ENCODE data around the gene ACOT4. TPM values are rescaled to one million over a fixed set of nuclear protein-coding genes. Genes with fewer than 3 reads are reported as not detected.
"Not testable (repeated sequence)": the region's sequence is repeated elsewhere in the genome, so short reads cannot be mapped to it uniquely, and the experiment has no call there.

ACOT4 gene
- total and polyA plus RNA-seq, 7 donors, result 0.11 to 2.5 (median 0.30) TPM

DNA sequence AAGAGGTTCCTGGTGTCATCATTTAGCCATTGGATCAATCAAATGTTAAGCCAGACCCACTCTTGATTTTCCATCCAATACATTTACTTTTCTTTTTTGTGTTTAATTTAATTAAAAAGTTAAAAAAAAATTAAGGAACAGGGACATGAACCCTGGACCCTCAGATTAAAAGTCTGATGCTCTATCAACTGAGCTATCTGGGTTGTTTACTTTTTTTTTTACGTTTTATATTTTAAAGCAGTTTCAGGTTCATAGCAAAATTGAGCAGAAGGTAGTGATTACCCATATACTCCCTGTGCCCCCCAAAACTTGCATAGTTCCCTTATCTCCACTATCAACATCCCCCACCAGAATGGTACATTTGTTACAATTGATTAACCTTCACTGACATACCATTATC lies 3.0 kb upstream of the ACOT4 start:
- no peak for DNase-seq
- intact Hi-C loops (cut with DNase I), result loop anchor here (5.0 kb wide), 2 partner anchors 36 to 44 kb away; no protein-coding TSS in a partner anchor
- TF ChIP-seq, protein P1, sequence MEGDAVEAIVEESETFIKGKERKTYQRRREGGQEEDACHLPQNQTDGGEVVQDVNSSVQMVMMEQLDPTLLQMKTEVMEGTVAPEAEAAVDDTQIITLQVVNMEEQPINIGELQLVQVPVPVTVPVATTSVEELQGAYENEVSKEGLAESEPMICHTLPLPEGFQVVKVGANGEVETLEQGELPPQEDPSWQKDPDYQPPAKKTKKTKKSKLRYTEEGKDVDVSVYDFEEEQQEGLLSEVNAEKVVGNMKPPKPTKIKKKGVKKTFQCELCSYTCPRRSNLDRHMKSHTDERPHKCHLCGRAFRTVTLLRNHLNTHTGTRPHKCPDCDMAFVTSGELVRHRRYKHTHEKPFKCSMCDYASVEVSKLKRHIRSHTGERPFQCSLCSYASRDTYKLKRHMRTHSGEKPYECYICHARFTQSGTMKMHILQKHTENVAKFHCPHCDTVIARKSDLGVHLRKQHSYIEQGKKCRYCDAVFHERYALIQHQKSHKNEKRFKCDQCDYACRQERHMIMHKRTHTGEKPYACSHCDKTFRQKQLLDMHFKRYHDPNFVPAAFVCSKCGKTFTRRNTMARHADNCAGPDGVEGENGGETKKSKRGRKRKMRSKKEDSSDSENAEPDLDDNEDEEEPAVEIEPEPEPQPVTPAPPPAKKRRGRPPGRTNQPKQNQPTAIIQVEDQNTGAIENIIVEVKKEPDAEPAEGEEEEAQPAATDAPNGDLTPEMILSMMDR (IDR thresholded peaks at IDR 0.05), result no peak
- H3K4me1 ChIP-seq, result no peaks in the 10 kb centered on the region
- ATAC-seq, result no peak
- 91 to 94% (median 91%) methylated on average over 1 of the region's 1 CpG for WGBS, 3 donors
- H3K4me3 ChIP-seq, result no peak overlapping the region
- H3K9me3 ChIP-seq, result no peaks in the 10 kb centered on the region
- no peak overlapping the region for H3K27ac ChIP-seq
- no peaks in the 10 kb centered on the region for H3K27me3 ChIP-seq (ENCODE audit: insufficient read depth in 3 of 3, low read length in 2 of 3)
- H3K36me3 ChIP-seq (ENCODE audit: insufficient read depth in 1 of 2, low read depth in 1 of 2), result no peaks in the 10 kb centered on the region

DNA sequence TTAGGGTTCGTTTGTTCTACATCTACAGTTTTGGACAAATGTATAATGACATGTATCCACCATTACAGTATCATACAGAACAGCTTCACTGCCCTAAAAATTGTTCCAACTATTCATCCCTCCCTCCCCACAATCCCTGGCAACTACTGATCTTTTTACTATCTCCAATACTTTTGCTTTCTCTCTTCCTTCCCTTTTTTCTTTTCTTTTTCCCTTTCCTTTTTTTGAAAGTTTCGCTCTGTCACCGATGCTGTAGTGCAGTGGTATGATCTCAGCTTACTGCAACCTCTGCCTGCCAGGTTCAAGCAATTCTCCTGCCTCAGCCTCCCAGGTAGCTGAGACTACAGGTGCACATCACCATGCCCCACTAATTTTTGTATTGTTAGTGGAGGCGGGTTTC lies 2.6 kb upstream of the ACOT4 start:
- Histone ChIP-seq H3K27ac (no peak overlapping the region), H3K4me1 (no peaks in the 10 kb centered on the region), H3K4me3 (no peak overlapping the region), H3K27me3 (ENCODE audit: insufficient read depth in 3 of 3, low read length in 2 of 3) (no peaks in the 10 kb centered on the region), H3K9me3 (no peaks in the 10 kb centered on the region), H3K36me3 (ENCODE audit: insufficient read depth in 1 of 2, low read depth in 1 of 2) (no peaks in the 10 kb centered on the region)
- ATAC-seq, result no peak
- WGBS, 3 donors, result 81 to 96% (median 88%) methylated on average over 4 of the region's 4 CpGs
- no peak for DNase-seq
- TF ChIP-seq, protein P1 (IDR thresholded peaks at IDR 0.05), result no peak
- intact Hi-C loops (cut with DNase I), result loop anchor here (5.0 kb wide), 2 partner anchors 37 to 43 kb away; no protein-coding TSS in a partner anchor

DNA sequence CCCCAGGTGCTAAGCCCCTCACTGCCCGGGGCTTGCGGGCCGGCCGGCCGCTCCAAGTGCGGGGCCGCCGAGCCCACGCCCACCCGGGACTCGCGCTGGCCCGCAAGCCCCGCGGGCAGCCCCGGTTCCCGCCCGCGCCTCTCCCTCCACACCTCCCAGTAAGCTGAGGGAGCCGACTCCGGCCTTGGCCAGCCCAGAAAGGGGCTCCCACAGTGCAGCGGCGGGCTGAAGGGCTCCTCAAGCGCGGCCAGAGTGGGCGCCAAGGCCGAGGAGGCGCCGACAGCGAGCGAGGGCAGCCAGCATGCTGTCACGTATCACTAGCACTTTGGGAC lies 1.0 kb upstream of the ACOT4 start:
- intact Hi-C loops (cut with DNase I); DNase-seq: not testable (repeated sequence)
- WGBS, 3 donors, result 95 to 97% (median 97%) methylated on average over 31 to 32 of the region's 32 CpGs

DNA sequence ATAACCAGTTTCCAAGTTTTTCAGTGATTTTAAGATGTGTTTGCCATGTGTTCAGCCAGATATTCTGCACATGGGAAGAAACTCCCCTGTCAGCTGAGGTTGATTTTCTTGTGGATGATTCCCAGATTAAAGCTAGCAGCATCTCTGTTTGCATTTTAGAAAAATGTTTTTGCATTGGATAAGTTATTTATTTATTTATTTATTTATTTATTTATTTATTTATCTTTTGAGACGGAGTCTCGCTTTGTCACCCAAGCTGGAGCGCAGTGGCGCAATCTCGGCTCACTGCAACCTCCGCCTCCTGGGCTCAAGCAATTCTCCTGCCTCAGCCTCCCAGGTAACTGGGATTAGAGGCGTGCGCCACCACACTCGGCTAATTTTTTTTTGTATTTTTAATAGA lies 2.8 kb downstream of the ACOT4 start:
- Histone ChIP-seq H3K27ac (no peak overlapping the region), H3K36me3 (ENCODE audit: insufficient read depth in 1 of 2, low read depth in 1 of 2) (no peaks in the 10 kb centered on the region), H3K9me3 (no peaks in the 10 kb centered on the region), H3K4me1 (no peaks in the 10 kb centered on the region), H3K4me3 (no peak overlapping the region), H3K27me3 (ENCODE audit: insufficient read depth in 3 of 3, low read length in 2 of 3) (no peaks in the 10 kb centered on the region)
- intact Hi-C loops (cut with DNase I), result no loop called here
- no peak for ATAC-seq
- WGBS, 3 donors, result 92 to 98% (median 96%) methylated on average over 9 of the region's 9 CpGs
- TF ChIP-seq, protein P1 (IDR thresholded peaks at IDR 0.05), result no peak
- no peak for DNase-seq

More for the DNA sequence above, 1.0 kb upstream of the ACOT4 start:
- ATAC-seq; H3K4me1 ChIP-seq; H3K9me3 ChIP-seq; H3K27me3 ChIP-seq (ENCODE audit: insufficient read depth in 3 of 3, low read length in 2 of 3); H3K4me3 ChIP-seq; H3K36me3 ChIP-seq (ENCODE audit: insufficient read depth in 1 of 2, low read depth in 1 of 2); H3K27ac ChIP-seq: not testable (repeated sequence)

DNA sequence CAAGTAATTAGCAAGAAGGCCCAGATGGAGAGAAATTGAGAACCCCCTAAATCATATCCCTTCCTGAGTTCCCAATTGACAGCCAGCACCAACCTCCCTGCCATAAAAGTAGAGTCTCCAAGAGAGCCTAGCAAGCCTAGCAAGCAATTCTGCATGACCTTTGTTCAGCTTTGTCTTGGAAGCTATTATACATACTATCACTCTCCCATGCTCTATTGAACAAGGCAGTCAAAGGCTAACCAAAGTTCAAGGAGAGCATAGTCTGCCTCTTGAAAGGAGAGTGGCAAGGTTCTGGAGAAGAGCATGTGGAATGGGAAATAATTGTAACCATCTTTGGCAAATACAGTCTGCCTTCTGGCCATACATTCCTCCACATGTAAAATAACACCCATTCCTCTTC lies 7.8 kb downstream of the ACOT4 start:
- ATAC-seq (no peak), DNase-seq (no peak)
- H3K4me1 ChIP-seq, result no peaks in the 10 kb centered on the region
- no peak overlapping the region for H3K4me3 ChIP-seq
- H3K36me3 ChIP-seq (ENCODE audit: insufficient read depth in 1 of 2, low read depth in 1 of 2), result no peaks in the 10 kb centered on the region
- intact Hi-C loops (cut with DNase I), result no loop called here
- no peak overlapping the region for H3K27ac ChIP-seq
- no peaks in the 10 kb centered on the region for H3K27me3 ChIP-seq (ENCODE audit: insufficient read depth in 3 of 3, low read length in 2 of 3)
- TF ChIP-seq, protein P1 (IDR thresholded peaks at IDR 0.05), result no peak
- no peaks in the 10 kb centered on the region for H3K9me3 ChIP-seq
